HepG2 (cell line): ENCODE results near the gene GRHPR. TPM values are rescaled to one million over a fixed set of nuclear protein-coding genes. Genes with fewer than 3 reads are reported as not detected.

Experiments
- CC2D1A ChIP-seq: sonication (generic); formaldehyde crosslinking; IDR thresholded peaks from 2 replicates; pipeline ENCODE4 v1.8.1; 2023; ENCODE audit warnings: mild to moderate bottlenecking, missing genetic modification reagents
- FLYWCH1 ChIP-seq: sonication (generic); formaldehyde crosslinking; IDR thresholded peaks from 2 replicates; pipeline ENCODE4 v1.8.1; 2023; ENCODE audit warnings: mild to moderate bottlenecking, missing genetic modification reagents
- HIC2 ChIP-seq: sonication (generic); formaldehyde crosslinking; IDR thresholded peaks from 2 replicates; pipeline ENCODE4 v1.9.0; 2022; ENCODE audit warnings: low read depth, missing genetic modification reagents
- KLF16 ChIP-seq, 2 experiments: sonication (generic) in 1 of 2; formaldehyde crosslinking in 1 of 2; IDR thresholded peaks; 2 replicates each; pipeline versions ENCODE4 v1.6.1 to v1.8.0; 2016 to 2023; ENCODE audit warnings: missing genetic modification reagents in 2 of 2, missing compliant biosample characterization in 1 of 2
- LRRFIP1 ChIP-seq: sonication (generic); formaldehyde crosslinking; conservative IDR thresholded peaks from 2 replicates; pipeline ENCODE4 v1.4.0; 2020; ENCODE audit warnings: missing genetic modification reagents
- MEIS2 ChIP-seq: sonication (generic); formaldehyde crosslinking; IDR thresholded peaks from 2 replicates; pipeline ENCODE4 v1.9.0; 2021; ENCODE audit warnings: mild to moderate bottlenecking, missing genetic modification reagents
- MIER2 ChIP-seq: IDR thresholded peaks from 2 replicates; pipeline ENCODE4 v1.6.1; 2016; ENCODE audit warnings: missing biosample characterization, missing genetic modification reagents
- MXD1 ChIP-seq: sonication (generic); formaldehyde crosslinking; IDR thresholded peaks from 2 replicates; pipeline ENCODE4 v1.4.0; 2020; ENCODE audit warnings: mild to moderate bottlenecking, missing genetic modification reagents
- NKX3-1 ChIP-seq: sonication (generic); formaldehyde crosslinking; IDR thresholded peaks from 2 replicates; pipeline ENCODE4 v1.5.0; 2020; ENCODE audit warnings: missing genetic modification reagents
- NONO ChIP-seq, 2 experiments: fragments of 450-650 bp in 1 of 2; sonication (generic) in 1 of 2; formaldehyde crosslinking in 1 of 2; IDR thresholded peaks in 1 of 2; conservative IDR thresholded peaks in 1 of 2; 2 replicates each; pipeline versions ENCODE4 v1.6.1 to v1.8.0; 2017 to 2022; ENCODE audit warnings: mild to moderate bottlenecking in 1 of 2, missing genetic modification reagents in 1 of 2, moderate library complexity in 1 of 2
- PRDM4 ChIP-seq: sonication (generic); formaldehyde crosslinking; IDR thresholded peaks from 2 replicates; pipeline ENCODE4 v1.9.0; 2021; ENCODE audit warnings: missing genetic modification reagents, borderline replicate concordance
- SATB2 ChIP-seq: sonication (generic); formaldehyde crosslinking; IDR thresholded peaks from 2 replicates; pipeline ENCODE4 v1.5.0; 2020; ENCODE audit warnings: missing genetic modification reagents
- SKI ChIP-seq: fragments of 450-650 bp; IDR thresholded peaks from one replicate; pipeline ENCODE4 v1.6.1; 2018; ENCODE audit warnings: mild to moderate bottlenecking; ENCODE audit not compliant: partially characterized antibody
- SNRNP70 ChIP-seq: fragments of 200-400 bp; formaldehyde crosslinking; IDR thresholded peaks from 2 replicates; pipeline ENCODE4 v1.6.1; 2017; ENCODE audit warnings: mild to moderate bottlenecking, low read depth, low read length, moderate library complexity
- TRIM24 ChIP-seq: sonication (generic); formaldehyde crosslinking; IDR thresholded peaks from 2 replicates; pipeline ENCODE4 v1.8.0; 2022; ENCODE audit warnings: mild to moderate bottlenecking, missing genetic modification reagents
- TSC22D2 ChIP-seq: sonication (generic); formaldehyde crosslinking; IDR thresholded peaks from 2 replicates; pipeline ENCODE4 v1.5.1; 2020; ENCODE audit warnings: missing genetic modification reagents, mild to moderate bottlenecking, borderline replicate concordance
- ZBTB2 ChIP-seq: sonication (generic); formaldehyde crosslinking; IDR thresholded peaks from 2 replicates; pipeline ENCODE4 v1.8.0; 2022; ENCODE audit warnings: low read depth, missing genetic modification reagents
- ZNF766 ChIP-seq: sonication (generic); formaldehyde crosslinking; IDR thresholded peaks from 2 replicates; pipeline ENCODE4 v1.5.0; 2020; ENCODE audit warnings: missing genetic modification reagents, borderline replicate concordance
- ZSCAN20 ChIP-seq: sonication (generic); formaldehyde crosslinking; IDR thresholded peaks from 2 replicates; pipeline ENCODE4 v1.4.0; 2020; ENCODE audit warnings: missing genetic modification reagents, mild to moderate bottlenecking, borderline replicate concordance
- polyA plus RNA-seq, 8 experiments: library from polyadenylated mRNA; depleted of rRNA in 3 of 8; stranded (reverse) in 7 of 8; unstranded in 1 of 8; fragments of >200 nt; fragmentation: Illumina TruSeq in 4 of 8; extraction: Trizol in 4 of 8; gene quantifications; 2 replicates each; pipeline versions ENCODE4 v1.2.1 to v1.2.3, GENCODE V29; 2011 to 2016; ENCODE audit warnings: low read depth in 4 of 8, missing spikeins in 1 of 8, mixed read lengths in 1 of 8; ENCODE audit not compliant: insufficient read depth in 1 of 8
- total RNA-seq, 5 experiments: library from RNA; depleted of rRNA; stranded (reverse); fragments of >200 nt; fragmentation: Illumina TruSeq; extraction: Trizol; gene quantifications; 2 replicates each; pipeline ENCODE4 v1.2.3, GENCODE V29; 2016; ENCODE audit warnings: low read depth in 1 of 5

GRHPR gene
- total and polyA plus RNA-seq, 2 of the 13 experiments (the other 11 are each of a cell fraction or from before 2014, with no cell fraction given) = 113 to 115 TPM

- TF ChIP-seq LRRFIP1 (CRISPR knock-in tag) (no peak), TSC22D2 (CRISPR knock-in tag) (0 out of 2 replicates have a peak, but pooled peaks have one; percentile 33), SKI (peak; percentile 45), NKX3-1 (CRISPR knock-in tag) (no peak; the same call in 1 of the 2 replicates), KLF16 (CRISPR knock-in tag; IDR thresholded peaks at IDR 0.05) (peak in 1 of 2 experiments; percentile 50; a peak in 1 of 4 replicates), TRIM24 (CRISPR knock-in tag) (no peak), MXD1 (CRISPR knock-in tag) (peak; percentile 76), CC2D1A (no peak), NONO (IDR thresholded peaks at IDR 0.05) (no peak), NONO (CRISPR knock-in tag; conservative IDR thresholded peaks at IDR 0.05) (peak; percentile 75; the same call in 1 of the 2 replicates), PRDM4 (CRISPR knock-in tag) (no peak), MEIS2 (CRISPR knock-in tag) (no peak), HIC2 (CRISPR knock-in tag) (no peak), FLYWCH1 (CRISPR knock-in tag) (no peak), SATB2 (no peak), ZBTB2 (CRISPR knock-in tag) (peak; percentile 44; the same call in 1 of the 2 replicates), MIER2 (CRISPR knock-in tag) (no peak), ZSCAN20 (CRISPR knock-in tag) (0 out of 2 replicates have a peak, but pooled peaks have one; percentile 54), SNRNP70 (no peak), ZNF766 (CRISPR knock-in tag) (no peak)
Measured at GRCh38 chr9:37464426-37465248, 42.1 kb downstream of the GRHPR start (continued).
